ENCODE data around the gene IQGAP2. TPM values are rescaled to one million over a fixed set of nuclear protein-coding genes. Genes with fewer than 3 reads are reported as not detected.

IQGAP2 gene
- total and polyA plus RNA-seq, 9 of the 15 experiments (the other 6 are each of a cell fraction or from before 2014, with no cell fraction given), result 8.7 to 23.2 (median 17.4) TPM

DNA sequence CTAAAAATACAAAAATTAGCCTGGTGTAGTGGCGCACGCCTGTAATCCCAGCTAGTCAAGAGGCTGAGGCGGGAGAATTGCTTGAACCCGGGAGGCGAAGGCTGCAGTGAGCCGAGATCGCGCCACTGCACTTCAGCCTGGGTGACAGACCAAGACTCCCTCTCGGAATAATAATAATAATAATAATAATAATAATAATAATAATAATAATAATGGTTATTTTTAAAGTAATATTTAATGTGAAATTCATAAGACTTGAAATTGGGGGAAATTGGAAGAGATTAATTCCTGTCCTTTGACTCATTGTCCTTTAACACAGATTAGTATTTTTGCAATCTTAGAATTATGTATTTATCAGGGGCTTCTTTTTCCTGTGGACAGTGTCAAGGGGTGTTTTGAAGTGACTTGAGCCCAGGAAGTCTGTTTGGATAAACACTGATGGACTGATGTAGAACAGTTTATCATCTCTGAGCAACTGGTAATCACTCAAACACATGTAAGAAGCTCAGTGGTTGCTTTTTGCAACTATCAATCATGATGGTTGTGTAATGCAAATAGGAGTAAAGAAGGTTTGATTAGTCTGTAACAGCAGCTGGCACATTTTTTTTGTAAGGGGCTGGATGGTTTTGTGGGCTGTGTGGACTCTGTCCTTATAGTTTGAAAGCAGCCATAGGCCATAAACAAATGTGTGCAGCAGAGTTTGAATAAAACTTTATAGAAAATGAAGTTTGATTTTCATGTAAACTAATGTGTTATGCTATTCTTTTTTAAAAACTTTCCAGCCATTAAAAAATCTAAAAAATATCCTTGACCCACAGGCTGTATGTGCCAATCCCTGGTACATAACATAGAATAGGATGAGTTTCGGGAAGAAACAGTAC lies 126.6 kb downstream of the IQGAP2 start (continued):
- TF ChIP-seq HMGN3 (IDR thresholded peaks at IDR 0.05; ENCODE audit: borderline replicate concordance, extremely low read depth, insufficient read length, low read depth, low read length) (no peak), TAL1 (IDR thresholded peaks at IDR 0.05) (peak; percentile 23; the same call in 1 of the 2 replicates), ATF1 (CRISPR knock-in tag; IDR thresholded peaks at IDR 0.05) (no peak), ATF1 (tag; IDR thresholded peaks at IDR 0.05) (no peak), SP2 (IDR thresholded peaks at IDR 0.05; ENCODE audit: extremely low read depth, low read depth, low read length, poor library complexity, severe bottlenecking) (no peak), PCBP2 (IDR thresholded peaks at IDR 0.05; ENCODE audit: low read depth, low read length, poor library complexity, severe bottlenecking) (no peak), CHD2 (IDR thresholded peaks at IDR 0.05; ENCODE audit: low read depth, low read length) (no peak), POLR3A (IDR thresholded peaks at IDR 0.05; ENCODE audit: borderline replicate concordance, extremely low read depth, insufficient read depth, insufficient read length) (no peak), CBX8 (IDR thresholded peaks at IDR 0.05; ENCODE audit: borderline replicate concordance, extremely low read depth, low read depth, low read length, poor library complexity, severe bottlenecking) (no peak), SAFB2 (IDR thresholded peaks at IDR 0.05; ENCODE audit: borderline replicate concordance, low read depth, low read length, severe bottlenecking) (no peak), ADNP (tag; IDR thresholded peaks at IDR 0.05) (no peak), POLR2G (IDR thresholded peaks at IDR 0.05; ENCODE audit: low read depth, low read length) (no peak), ESRRA (IDR thresholded peaks at IDR 0.05; ENCODE audit: borderline replicate concordance, low read depth) (no peak)
- TF ChIP-seq, protein P1, sequence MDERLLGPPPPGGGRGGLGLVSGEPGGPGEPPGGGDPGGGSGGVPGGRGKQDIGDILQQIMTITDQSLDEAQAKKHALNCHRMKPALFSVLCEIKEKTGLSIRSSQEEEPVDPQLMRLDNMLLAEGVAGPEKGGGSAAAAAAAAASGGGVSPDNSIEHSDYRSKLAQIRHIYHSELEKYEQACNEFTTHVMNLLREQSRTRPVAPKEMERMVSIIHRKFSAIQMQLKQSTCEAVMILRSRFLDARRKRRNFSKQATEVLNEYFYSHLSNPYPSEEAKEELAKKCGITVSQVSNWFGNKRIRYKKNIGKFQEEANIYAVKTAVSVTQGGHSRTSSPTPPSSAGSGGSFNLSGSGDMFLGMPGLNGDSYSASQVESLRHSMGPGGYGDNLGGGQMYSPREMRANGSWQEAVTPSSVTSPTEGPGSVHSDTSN (CRISPR knock-in tag; IDR thresholded peaks at IDR 0.05; ENCODE audit: low read depth), result no peak
- TF ChIP-seq, protein P1 (tag; conservative IDR thresholded peaks at IDR 0.05; ENCODE audit: low read depth), result peak; percentile 77
- TF ChIP-seq, protein P2, sequence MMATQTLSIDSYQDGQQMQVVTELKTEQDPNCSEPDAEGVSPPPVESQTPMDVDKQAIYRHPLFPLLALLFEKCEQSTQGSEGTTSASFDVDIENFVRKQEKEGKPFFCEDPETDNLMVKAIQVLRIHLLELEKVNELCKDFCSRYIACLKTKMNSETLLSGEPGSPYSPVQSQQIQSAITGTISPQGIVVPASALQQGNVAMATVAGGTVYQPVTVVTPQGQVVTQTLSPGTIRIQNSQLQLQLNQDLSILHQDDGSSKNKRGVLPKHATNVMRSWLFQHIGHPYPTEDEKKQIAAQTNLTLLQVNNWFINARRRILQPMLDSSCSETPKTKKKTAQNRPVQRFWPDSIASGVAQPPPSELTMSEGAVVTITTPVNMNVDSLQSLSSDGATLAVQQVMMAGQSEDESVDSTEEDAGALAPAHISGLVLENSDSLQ (IDR thresholded peaks at IDR 0.05), result peak; percentile 58
- TF ChIP-seq, protein P3, sequence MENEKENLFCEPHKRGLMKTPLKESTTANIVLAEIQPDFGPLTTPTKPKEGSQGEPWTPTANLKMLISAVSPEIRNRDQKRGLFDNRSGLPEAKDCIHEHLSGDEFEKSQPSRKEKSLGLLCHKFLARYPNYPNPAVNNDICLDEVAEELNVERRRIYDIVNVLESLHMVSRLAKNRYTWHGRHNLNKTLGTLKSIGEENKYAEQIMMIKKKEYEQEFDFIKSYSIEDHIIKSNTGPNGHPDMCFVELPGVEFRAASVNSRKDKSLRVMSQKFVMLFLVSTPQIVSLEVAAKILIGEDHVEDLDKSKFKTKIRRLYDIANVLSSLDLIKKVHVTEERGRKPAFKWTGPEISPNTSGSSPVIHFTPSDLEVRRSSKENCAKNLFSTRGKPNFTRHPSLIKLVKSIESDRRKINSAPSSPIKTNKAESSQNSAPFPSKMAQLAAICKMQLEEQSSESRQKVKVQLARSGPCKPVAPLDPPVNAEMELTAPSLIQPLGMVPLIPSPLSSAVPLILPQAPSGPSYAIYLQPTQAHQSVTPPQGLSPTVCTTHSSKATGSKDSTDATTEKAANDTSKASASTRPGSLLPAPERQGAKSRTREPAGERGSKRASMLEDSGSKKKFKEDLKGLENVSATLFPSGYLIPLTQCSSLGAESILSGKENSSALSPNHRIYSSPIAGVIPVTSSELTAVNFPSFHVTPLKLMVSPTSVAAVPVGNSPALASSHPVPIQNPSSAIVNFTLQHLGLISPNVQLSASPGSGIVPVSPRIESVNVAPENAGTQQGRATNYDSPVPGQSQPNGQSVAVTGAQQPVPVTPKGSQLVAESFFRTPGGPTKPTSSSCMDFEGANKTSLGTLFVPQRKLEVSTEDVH (IDR thresholded peaks at IDR 0.05; ENCODE audit: low read depth, partially characterized antibody), result no peak
- TF ChIP-seq, protein P4, sequence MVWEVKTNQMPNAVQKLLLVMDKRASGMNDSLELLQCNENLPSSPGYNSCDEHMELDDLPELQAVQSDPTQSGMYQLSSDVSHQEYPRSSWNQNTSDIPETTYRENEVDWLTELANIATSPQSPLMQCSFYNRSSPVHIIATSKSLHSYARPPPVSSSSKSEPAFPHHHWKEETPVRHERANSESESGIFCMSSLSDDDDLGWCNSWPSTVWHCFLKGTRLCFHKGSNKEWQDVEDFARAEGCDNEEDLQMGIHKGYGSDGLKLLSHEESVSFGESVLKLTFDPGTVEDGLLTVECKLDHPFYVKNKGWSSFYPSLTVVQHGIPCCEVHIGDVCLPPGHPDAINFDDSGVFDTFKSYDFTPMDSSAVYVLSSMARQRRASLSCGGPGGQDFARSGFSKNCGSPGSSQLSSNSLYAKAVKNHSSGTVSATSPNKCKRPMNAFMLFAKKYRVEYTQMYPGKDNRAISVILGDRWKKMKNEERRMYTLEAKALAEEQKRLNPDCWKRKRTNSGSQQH (CRISPR knock-in tag; IDR thresholded peaks at IDR 0.05), result no peak
